ENCODE data around the gene OR4D9. TPM values are rescaled to one million over a fixed set of nuclear protein-coding genes. Genes with fewer than 3 reads are reported as not detected.

OR4D9 gene
- total RNA-seq, 1 donor from 2014 or later = not detected

DNA sequence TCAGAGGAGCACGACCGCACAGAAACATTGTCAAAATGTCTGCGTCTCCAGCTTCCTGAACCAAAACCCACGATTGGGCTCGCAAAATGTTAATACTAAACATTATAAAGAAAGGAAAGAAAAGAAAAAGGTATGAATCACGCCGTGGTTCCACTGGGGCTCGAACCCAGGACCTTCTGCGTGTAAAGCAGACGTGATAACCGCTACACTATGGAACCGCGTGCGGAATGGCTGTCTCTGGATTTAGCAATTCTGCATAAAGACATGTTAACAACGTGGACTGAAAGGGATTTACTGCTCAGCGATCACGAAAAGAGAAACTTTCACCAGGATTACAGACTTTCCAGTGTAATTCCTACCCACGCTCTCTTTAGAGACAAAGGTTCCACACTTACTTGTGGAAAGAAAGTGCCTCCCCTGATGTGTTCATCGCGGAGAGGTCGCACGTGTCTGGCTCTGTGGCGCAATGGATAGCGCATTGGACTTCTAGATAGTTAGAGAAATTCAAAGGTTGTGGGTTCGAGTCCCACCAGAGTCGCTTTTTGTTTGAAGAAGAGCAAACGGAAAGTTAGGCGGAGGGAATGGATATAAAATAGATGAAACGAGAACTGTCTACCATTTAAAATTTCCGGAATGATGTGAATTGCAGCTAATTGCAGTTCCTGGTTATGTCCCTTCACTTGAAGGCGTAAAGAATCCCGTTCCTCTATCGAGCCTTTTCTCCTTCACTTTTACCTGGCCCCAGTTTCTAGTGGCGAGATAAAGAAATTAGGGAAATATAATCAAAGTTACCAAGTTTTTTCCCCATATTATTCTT, 39.7 kb downstream of the OR4D9 start:
- DNase-seq (peak; percentile 75), ATAC-seq (peak; percentile 84 to 85)
- Histone ChIP-seq H3K4me3 (peak overlapping the region; percentile 56), H3K36me3 (no peaks in the 10 kb centered on the region), H3K27me3 (ENCODE audit: low read depth) (no peaks in the 10 kb centered on the region), H3K27ac (peak overlapping the region; percentile 76), H3K4me1 (peaks cover 18% of the 10 kb centered on the region), H3K9me3 (no peaks in the 10 kb centered on the region)
- TF ChIP-seq, protein P1, sequence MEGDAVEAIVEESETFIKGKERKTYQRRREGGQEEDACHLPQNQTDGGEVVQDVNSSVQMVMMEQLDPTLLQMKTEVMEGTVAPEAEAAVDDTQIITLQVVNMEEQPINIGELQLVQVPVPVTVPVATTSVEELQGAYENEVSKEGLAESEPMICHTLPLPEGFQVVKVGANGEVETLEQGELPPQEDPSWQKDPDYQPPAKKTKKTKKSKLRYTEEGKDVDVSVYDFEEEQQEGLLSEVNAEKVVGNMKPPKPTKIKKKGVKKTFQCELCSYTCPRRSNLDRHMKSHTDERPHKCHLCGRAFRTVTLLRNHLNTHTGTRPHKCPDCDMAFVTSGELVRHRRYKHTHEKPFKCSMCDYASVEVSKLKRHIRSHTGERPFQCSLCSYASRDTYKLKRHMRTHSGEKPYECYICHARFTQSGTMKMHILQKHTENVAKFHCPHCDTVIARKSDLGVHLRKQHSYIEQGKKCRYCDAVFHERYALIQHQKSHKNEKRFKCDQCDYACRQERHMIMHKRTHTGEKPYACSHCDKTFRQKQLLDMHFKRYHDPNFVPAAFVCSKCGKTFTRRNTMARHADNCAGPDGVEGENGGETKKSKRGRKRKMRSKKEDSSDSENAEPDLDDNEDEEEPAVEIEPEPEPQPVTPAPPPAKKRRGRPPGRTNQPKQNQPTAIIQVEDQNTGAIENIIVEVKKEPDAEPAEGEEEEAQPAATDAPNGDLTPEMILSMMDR (IDR thresholded peaks at IDR 0.05) = no peak
- intact Hi-C loops (cut with DNase I) = no loop called here

DNA sequence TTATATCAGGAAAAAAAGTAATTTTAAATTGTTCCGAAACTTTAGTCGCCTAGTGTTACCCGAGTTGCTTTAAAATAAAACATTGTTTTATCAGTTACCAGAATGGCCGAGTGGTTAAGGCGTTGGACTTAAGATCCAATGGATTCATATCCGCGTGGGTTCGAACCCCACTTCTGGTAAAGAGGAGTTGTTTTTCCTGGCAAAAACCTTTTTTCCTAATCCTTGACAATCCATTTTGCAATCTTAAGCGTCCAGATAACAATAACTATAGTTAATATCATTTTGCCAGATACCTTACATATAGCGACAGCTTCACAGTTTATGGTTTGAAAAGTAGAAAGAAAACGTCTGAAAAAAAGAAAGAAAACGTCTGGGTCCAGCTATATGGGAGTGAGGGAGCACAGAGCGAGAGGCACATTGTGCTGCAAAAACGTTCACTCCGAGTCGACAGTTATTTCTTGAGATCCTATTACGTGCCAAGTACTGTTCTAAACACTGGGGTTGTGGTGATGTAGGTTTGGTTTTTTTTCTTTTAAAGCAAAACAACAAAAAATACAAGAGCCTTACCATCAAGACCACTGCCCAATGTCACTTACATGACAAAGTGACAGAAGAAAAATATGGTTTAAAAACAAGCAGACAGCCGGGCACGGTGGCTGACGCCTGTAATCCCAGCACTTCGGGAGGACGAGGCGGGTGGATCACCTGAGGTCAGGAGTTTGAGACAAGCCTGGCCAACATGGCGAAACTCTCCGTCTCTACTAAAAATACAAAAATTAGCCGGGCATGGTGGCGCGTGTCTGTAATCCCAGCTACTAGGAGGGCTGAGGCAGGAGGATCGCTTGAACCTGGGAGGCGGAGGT, 40.6 kb downstream of the OR4D9 start:
- TF ChIP-seq, protein P1 (IDR thresholded peaks at IDR 0.05) = no peak
- DNase-seq = no peak
- ATAC-seq = peak in 1 of 2 donors; percentile 46
- H3K36me3 ChIP-seq = no peaks in the 10 kb centered on the region
- peak overlapping the region; percentile 76 for H3K27ac ChIP-seq
- intact Hi-C loops (cut with DNase I) = no loop called here
- peaks cover 27% of the 10 kb centered on the region for H3K4me1 ChIP-seq
- peak overlapping the region; percentile 56 for H3K4me3 ChIP-seq
- no peaks in the 10 kb centered on the region for H3K9me3 ChIP-seq
- H3K27me3 ChIP-seq (ENCODE audit: low read depth) = no peaks in the 10 kb centered on the region

DNA sequence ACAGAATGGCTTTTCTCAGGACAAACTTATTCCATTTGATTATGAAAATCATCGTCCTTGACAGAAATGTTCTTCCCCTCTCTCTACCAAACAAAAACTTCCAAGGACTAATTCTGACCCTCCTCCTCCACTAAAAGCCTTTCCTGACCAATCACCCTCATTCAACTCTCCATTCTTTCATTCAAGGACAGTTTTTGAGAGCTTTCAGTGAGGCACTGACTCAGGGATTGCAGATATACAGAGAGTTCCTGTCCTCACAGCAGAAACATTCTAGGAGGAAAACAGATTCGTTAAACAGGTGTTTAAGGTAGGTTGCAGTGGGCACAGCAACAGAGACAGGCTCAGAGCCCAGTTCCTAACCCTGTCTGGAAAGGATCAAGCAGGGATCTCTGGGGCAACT, 41.5 kb downstream of the OR4D9 start:
- H3K4me3 ChIP-seq = no peak overlapping the region
- ATAC-seq (no peak), DNase-seq (no peak)
- no peak overlapping the region for H3K27ac ChIP-seq
- H3K36me3 ChIP-seq = no peaks in the 10 kb centered on the region
- intact Hi-C loops (cut with DNase I) = no loop called here
- TF ChIP-seq, protein P1 (IDR thresholded peaks at IDR 0.05) = no peak
- peaks cover 36% of the 10 kb centered on the region for H3K4me1 ChIP-seq
- H3K9me3 ChIP-seq = no peaks in the 10 kb centered on the region
- no peaks in the 10 kb centered on the region for H3K27me3 ChIP-seq (ENCODE audit: low read depth)

DNA sequence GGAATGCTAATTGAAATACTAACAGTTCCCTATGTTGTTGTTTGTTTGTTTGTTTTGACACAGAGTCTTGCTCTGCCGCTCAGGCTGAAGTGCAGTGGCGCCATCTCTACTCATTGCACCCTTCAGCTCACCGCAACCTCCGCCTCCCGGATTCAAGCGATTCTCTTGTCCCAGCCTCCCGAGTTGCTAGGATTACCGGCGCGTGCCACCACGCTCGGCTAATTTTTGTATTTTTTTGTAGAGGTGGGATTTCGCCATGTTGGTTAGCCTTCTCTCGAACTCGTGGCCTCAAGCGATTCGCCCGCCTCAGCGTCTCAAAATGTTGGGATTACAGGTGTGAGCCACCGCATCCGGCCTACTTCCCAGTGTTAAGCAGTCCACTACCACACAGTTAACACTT, 42.0 kb downstream of the OR4D9 start:
- TF ChIP-seq, protein P1 (IDR thresholded peaks at IDR 0.05) = no peak
- no peaks in the 10 kb centered on the region for H3K36me3 ChIP-seq
- intact Hi-C loops (cut with DNase I) = no loop called here
- no peak overlapping the region for H3K27ac ChIP-seq
- H3K4me3 ChIP-seq = no peak overlapping the region
- no peaks in the 10 kb centered on the region for H3K9me3 ChIP-seq
- no peaks in the 10 kb centered on the region for H3K27me3 ChIP-seq (ENCODE audit: low read depth)
- ATAC-seq (no peak), DNase-seq (no peak)
- peaks cover 39% of the 10 kb centered on the region for H3K4me1 ChIP-seq

DNA sequence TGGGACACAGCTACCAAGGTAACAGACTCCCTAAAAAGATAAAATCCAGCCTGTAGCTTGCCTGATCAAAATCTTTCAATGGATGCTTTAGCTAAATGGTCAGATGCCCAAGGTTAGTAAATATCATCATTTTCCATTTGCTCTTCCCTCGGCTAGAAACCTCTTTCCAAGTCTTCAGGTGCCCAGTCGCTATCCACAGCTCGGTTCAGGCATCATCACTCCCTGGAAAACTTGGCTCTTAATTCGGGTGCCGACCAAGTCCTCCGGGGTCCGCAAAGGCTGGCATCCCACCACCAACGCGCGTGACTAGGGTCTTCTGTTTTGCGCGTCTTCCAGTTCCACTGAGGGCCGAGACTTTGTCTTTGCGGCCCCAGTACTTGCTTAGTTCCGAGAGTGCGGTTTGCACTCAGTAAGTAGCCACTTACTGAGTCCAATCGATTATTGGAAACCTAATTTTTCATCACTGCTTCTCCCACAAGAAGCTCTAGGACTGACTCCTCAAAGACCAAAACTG, 44.3 kb downstream of the OR4D9 start:
- H3K27ac ChIP-seq = peak overlapping the region; percentile 56

More for the DNA sequence above, 44.3 kb downstream of the OR4D9 start:
- Histone ChIP-seq H3K4me1 (peaks cover 43% of the 10 kb centered on the region), H3K27me3 (ENCODE audit: low read depth) (no peaks in the 10 kb centered on the region), H3K9me3 (no peaks in the 10 kb centered on the region), H3K4me3 (peak overlapping the region; percentile 45), H3K36me3 (no peaks in the 10 kb centered on the region)
- ATAC-seq (no peak), DNase-seq (no peak)
- intact Hi-C loops (cut with DNase I) = no loop called here
- TF ChIP-seq, protein P1 (IDR thresholded peaks at IDR 0.05) = no peak
